ENCODE data around the gene VTN.

DNA sequence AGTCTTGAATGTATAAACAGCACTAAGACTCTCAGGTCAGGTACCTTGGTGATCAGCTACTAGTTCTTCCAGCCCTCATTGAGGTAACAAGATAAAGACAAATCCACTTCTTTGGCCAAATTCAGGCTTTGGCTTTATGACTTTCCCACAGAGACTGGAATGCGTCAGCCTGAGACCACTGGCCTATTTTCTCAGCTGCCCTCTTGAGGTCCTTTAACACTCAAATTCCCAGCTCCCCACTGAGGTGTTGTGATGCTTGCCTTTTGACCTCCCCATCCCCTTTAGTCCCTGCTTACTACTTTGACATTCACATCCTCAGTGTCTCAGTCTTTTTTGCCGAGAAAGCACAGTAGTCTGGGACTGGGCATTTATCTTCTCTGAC is 23.9 kb downstream of the VTN start:
- TF ChIP-seq, protein P1, sequence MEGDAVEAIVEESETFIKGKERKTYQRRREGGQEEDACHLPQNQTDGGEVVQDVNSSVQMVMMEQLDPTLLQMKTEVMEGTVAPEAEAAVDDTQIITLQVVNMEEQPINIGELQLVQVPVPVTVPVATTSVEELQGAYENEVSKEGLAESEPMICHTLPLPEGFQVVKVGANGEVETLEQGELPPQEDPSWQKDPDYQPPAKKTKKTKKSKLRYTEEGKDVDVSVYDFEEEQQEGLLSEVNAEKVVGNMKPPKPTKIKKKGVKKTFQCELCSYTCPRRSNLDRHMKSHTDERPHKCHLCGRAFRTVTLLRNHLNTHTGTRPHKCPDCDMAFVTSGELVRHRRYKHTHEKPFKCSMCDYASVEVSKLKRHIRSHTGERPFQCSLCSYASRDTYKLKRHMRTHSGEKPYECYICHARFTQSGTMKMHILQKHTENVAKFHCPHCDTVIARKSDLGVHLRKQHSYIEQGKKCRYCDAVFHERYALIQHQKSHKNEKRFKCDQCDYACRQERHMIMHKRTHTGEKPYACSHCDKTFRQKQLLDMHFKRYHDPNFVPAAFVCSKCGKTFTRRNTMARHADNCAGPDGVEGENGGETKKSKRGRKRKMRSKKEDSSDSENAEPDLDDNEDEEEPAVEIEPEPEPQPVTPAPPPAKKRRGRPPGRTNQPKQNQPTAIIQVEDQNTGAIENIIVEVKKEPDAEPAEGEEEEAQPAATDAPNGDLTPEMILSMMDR (IDR thresholded peaks at IDR 0.05), result no peak
- TF ChIP-seq POLR2A (IDR thresholded peaks at IDR 0.05), result no peak

Measured in upper lobe of left lung (tissue), 4 donors.